H1 (cell line): ENCODE measurements around the gene SLN. TPM values are rescaled to one million over a fixed set of nuclear protein-coding genes. Genes with fewer than 3 reads are reported as not detected.

Experiments used
- CTCF ChIA-PET: fragments of 300-600 bp; sonication (Branson Sonifier 250); formaldehyde crosslinking; loops from one replicate; lab custom pipeline; 2021; ENCODE audit not compliant: partially characterized antibody; lab: Charles Lee
- POLR2A ChIA-PET: fragments of 300-600 bp; sonication (Branson Sonifier 250); formaldehyde crosslinking; loops from one replicate; lab custom pipeline; 2021; ENCODE audit warnings: inconsistent platforms; ENCODE audit not compliant: partially characterized antibody; lab: Charles Lee
- DNase-seq, 2 experiments: peaks; one replicate each; pipeline versions ENCODE4 v3.0.0 to v3.0.0-alpha.2; 2010 to 2022; ENCODE audit warnings: low spot score in 2 of 2, low read depth in 1 of 2, mixed read lengths in 1 of 2
- FAIRE-seq: peaks from 2 replicates; lab custom pipeline; 2011; peaks lifted over from hg19 to GRCh38; lab: Jason Lieb, UNC
- H2AFZ ChIP-seq: 2 replicates; pipeline ENCODE4 v1.8.1; 2012; ENCODE audit warnings: low read length, inconsistent platforms
- H2AK5ac ChIP-seq: 2 replicates; pipeline ENCODE4 v1.6.1; 2013; ENCODE audit warnings: low read depth, low read length
- H2BK120ac ChIP-seq: replicated peaks from 2 replicates; pipeline ENCODE3; 2013; ENCODE audit warnings: low read depth, low read length, inconsistent platforms
- H2BK12ac ChIP-seq: 2 replicates; pipeline ENCODE4 v1.6.1; 2013; ENCODE audit warnings: low read depth, low read length
- H2BK15ac ChIP-seq: 2 replicates; pipeline ENCODE4 v1.6.1; 2013; ENCODE audit warnings: low read length
- H2BK20ac ChIP-seq: 2 replicates; pipeline ENCODE4 v1.6.1; 2013; ENCODE audit warnings: low read length
- H2BK5ac ChIP-seq: 2 replicates; pipeline ENCODE4 v1.6.1; 2013; ENCODE audit warnings: low read depth, low read length
- H3K14ac ChIP-seq: 2 replicates; pipeline ENCODE4 v1.6.1; 2013; ENCODE audit warnings: inconsistent platforms; ENCODE audit not compliant: insufficient read length
- H3K18ac ChIP-seq: 2 replicates; pipeline ENCODE4 v1.6.1; 2013; ENCODE audit warnings: low read length; ENCODE audit errors: extremely low read depth
- H3K23ac ChIP-seq: 2 replicates; pipeline ENCODE4 v1.6.1; 2013; ENCODE audit warnings: inconsistent platforms; ENCODE audit not compliant: insufficient read length
- H3K23me2 ChIP-seq: 2 replicates; pipeline ENCODE4 v1.6.1; 2013; ENCODE audit warnings: low read depth, low read length
- H3K27ac ChIP-seq: 2 replicates; pipeline ENCODE4 v1.6.1; 2011; ENCODE audit warnings: low read depth, low read length, inconsistent platforms
- H3K27me3 ChIP-seq, 4 experiments: replicated peaks in 1 of 4; 1 replicate in 1 of 4; 2 replicates in 3 of 4; pipeline versions ENCODE4 v1.6.1 to v1.8.1; 2011 to 2013; ENCODE audit warnings: low read length in 3 of 4, mild to moderate bottlenecking in 3 of 4, inconsistent platforms in 2 of 4, mixed read lengths in 2 of 4, moderate library complexity in 1 of 4; ENCODE audit not compliant: control insufficient read depth in 3 of 4, insufficient read depth in 3 of 4; ENCODE audit errors: extremely low read depth in 1 of 4
- H3K36me3 ChIP-seq, 4 experiments: 2 replicates each; pipeline versions ENCODE4 v1.6.1 to v1.8.1; 2011 to 2013; ENCODE audit warnings: mild to moderate bottlenecking in 4 of 4, low read length in 3 of 4, moderate library complexity in 2 of 4, control low read depth in 1 of 4, inconsistent platforms in 1 of 4; ENCODE audit not compliant: insufficient read depth in 4 of 4, control insufficient read depth in 2 of 4
- H3K4ac ChIP-seq: replicated peaks from 2 replicates; pipeline ENCODE3; 2013; ENCODE audit warnings: low read length, low read depth, mixed read lengths, inconsistent platforms; ENCODE audit not compliant: insufficient read length
- H3K4me1 ChIP-seq, 4 experiments: replicated peaks in 1 of 4; 1 replicate in 1 of 4; 2 replicates in 3 of 4; pipeline versions ENCODE4 v1.6.1 to v1.8.1; 2011 to 2013; ENCODE audit warnings: low read length in 3 of 4, inconsistent platforms in 2 of 4, mixed read lengths in 1 of 4; ENCODE audit not compliant: insufficient read depth in 4 of 4, control insufficient read depth in 3 of 4
- H3K4me2 ChIP-seq, 2 experiments: 2 replicates each; pipeline versions ENCODE4 v1.6.1 to v1.8.1; 2011 to 2013; ENCODE audit warnings: low read depth in 2 of 2, low read length in 2 of 2, control low read depth in 1 of 2, inconsistent platforms in 1 of 2, mild to moderate bottlenecking in 1 of 2; ENCODE audit not compliant: insufficient read depth in 1 of 2
- H3K4me3 ChIP-seq, 4 experiments: fragments of 200-600, 300-600 bp in 1 of 4; sonication (generic), shearing (Covaris generic), sonication (Bioruptor Twin) in 1 of 4; 2 replicates each; pipeline versions ENCODE4 v1.5.1 to v1.8.1; 2011 to 2016; ENCODE audit warnings: low read length in 4 of 4, low read depth in 3 of 4, control low read depth in 2 of 4, inconsistent platforms in 2 of 4, mild to moderate bottlenecking in 2 of 4, mixed read lengths in 1 of 4, moderate library complexity in 1 of 4; ENCODE audit not compliant: insufficient read depth in 2 of 4; ENCODE audit errors: extremely low read depth in 1 of 4
- H3K56ac ChIP-seq: replicated peaks from 2 replicates; pipeline ENCODE3; 2013; ENCODE audit warnings: low read depth, mild to moderate bottlenecking, mixed read lengths, low read length, inconsistent platforms; ENCODE audit not compliant: insufficient read length
- H3K79me1 ChIP-seq: 2 replicates; pipeline ENCODE4 v1.6.1; 2013; ENCODE audit warnings: low read depth, low read length, control low read depth
- H3K79me2 ChIP-seq, 2 experiments: 2 replicates each; pipeline versions ENCODE4 v1.6.1 to v1.8.1; 2012 to 2013; ENCODE audit warnings: low read length in 2 of 2, mild to moderate bottlenecking in 2 of 2, inconsistent platforms in 1 of 2; ENCODE audit not compliant: insufficient read depth in 2 of 2, control insufficient read depth in 1 of 2
- H3K9ac ChIP-seq, 4 experiments: replicated peaks in 1 of 4; 1 replicate in 1 of 4; 2 replicates in 3 of 4; pipeline versions ENCODE4 v1.6.1 to v1.8.1; 2011 to 2013; ENCODE audit warnings: low read depth in 3 of 4, low read length in 3 of 4, control low read depth in 2 of 4, mild to moderate bottlenecking in 2 of 4, moderate library complexity in 2 of 4, inconsistent platforms in 1 of 4; ENCODE audit errors: extremely low read depth in 1 of 4
- H3K9me3 ChIP-seq, 2 experiments: 2 replicates each; pipeline versions ENCODE4 v1.6.1 to v1.8.1; 2012 to 2013; ENCODE audit warnings: mild to moderate bottlenecking in 2 of 2, moderate library complexity in 2 of 2, control low read depth in 1 of 2, inconsistent platforms in 1 of 2, low read depth in 1 of 2, low read length in 1 of 2, mixed read lengths in 1 of 2; ENCODE audit not compliant: insufficient read depth in 2 of 2
- H4K20me1 ChIP-seq, 2 experiments: replicated peaks in 1 of 2; 2 replicates each; pipeline versions ENCODE3 to v1.8.1; 2011 to 2013; ENCODE audit warnings: inconsistent platforms in 2 of 2, low read length in 2 of 2, mild to moderate bottlenecking in 1 of 2; ENCODE audit not compliant: insufficient read depth in 2 of 2, control insufficient read depth in 1 of 2
- H4K5ac ChIP-seq: 2 replicates; pipeline ENCODE4 v1.6.1; 2013; ENCODE audit warnings: low read length, low read depth, mixed read lengths, inconsistent platforms; ENCODE audit not compliant: insufficient read length
- H4K8ac ChIP-seq: 2 replicates; pipeline ENCODE4 v1.8.0; 2013; ENCODE audit warnings: mild to moderate bottlenecking, moderate library complexity, low read length, inconsistent platforms; ENCODE audit not compliant: insufficient read depth; ENCODE audit errors: extremely low read depth
- H4K91ac ChIP-seq: replicated peaks from 2 replicates; pipeline ENCODE3; 2013; ENCODE audit warnings: low read length, mixed read lengths, inconsistent platforms; ENCODE audit not compliant: insufficient read length
- ASH2L ChIP-seq: fragments of 200-600, 300-600 bp; sonication (generic); IDR thresholded peaks from one replicate; pipeline ENCODE4 v1.7.1; 2017; ENCODE audit warnings: low read length
- CEBPB ChIP-seq: IDR thresholded peaks from 2 replicates; pipeline ENCODE4 v1.6.1; 2012; ENCODE audit warnings: low read depth, low read length
- FOSL1 ChIP-seq: IDR thresholded peaks from 2 replicates; pipeline ENCODE4 v1.6.1; 2011; ENCODE audit warnings: mild to moderate bottlenecking, low read depth, low read length, moderate library complexity; ENCODE audit not compliant: insufficient read depth
- GTF2F1 ChIP-seq: IDR thresholded peaks from 2 replicates; pipeline ENCODE4 v1.6.1; 2012; ENCODE audit warnings: low read depth, low read length, improper control_type of control experiment, borderline replicate concordance
- HDAC2 ChIP-seq, 2 experiments: fragments of 300-600 bp in 1 of 2; sonication (generic) in 1 of 2; IDR thresholded peaks; 2 replicates each; pipeline ENCODE4 v1.6.1; 2011 to 2012; ENCODE audit warnings: low read depth in 2 of 2, low read length in 2 of 2, mild to moderate bottlenecking in 2 of 2, moderate library complexity in 2 of 2, borderline replicate concordance in 1 of 2, inconsistent platforms in 1 of 2
- KDM5A ChIP-seq: fragments of 200-600 bp; IDR thresholded peaks from 2 replicates; pipeline ENCODE4 v1.7.1; 2012; ENCODE audit warnings: mild to moderate bottlenecking, low read length, inconsistent platforms, mixed read lengths
- MAFK ChIP-seq: IDR thresholded peaks from 2 replicates; pipeline ENCODE4 v1.6.1; 2012; ENCODE audit warnings: low read depth, mild to moderate bottlenecking, improper control_type of control experiment, low read length
- POU5F1 ChIP-seq: IDR thresholded peaks from 2 replicates; pipeline ENCODE4 v1.6.1; 2011; ENCODE audit warnings: low read depth, mild to moderate bottlenecking, low read length, moderate library complexity
- RAD21 ChIP-seq, 2 experiments: IDR thresholded peaks in 1 of 2; conservative IDR thresholded peaks in 1 of 2; 2 replicates each; pipeline ENCODE4 v1.6.1; 2011; ENCODE audit warnings: low read depth in 2 of 2, low read length in 2 of 2, improper control_type of control experiment in 1 of 2, inconsistent platforms in 1 of 2, mild to moderate bottlenecking in 1 of 2, moderate library complexity in 1 of 2
- polyA plus RNA-seq, 7 experiments: library from polyadenylated mRNA; depleted of rRNA in 3 of 7; stranded (reverse) in 5 of 7; unstranded in 2 of 7; fragments of >200 nt in 5 of 7; fragments of 200-250 nt in 2 of 7; gene quantifications; 1 replicate in 5 of 7; 2 replicates in 1 of 7; 4 replicates in 1 of 7; pipeline versions ENCODE4 v1.2.1 to v1.2.3, GENCODE V29; 2011 to 2013; ENCODE audit warnings: missing spikeins in 2 of 7, mixed read lengths in 2 of 7
- total RNA-seq: library from RNA; stranded (reverse); fragmentation: NEBNext Ultra II Directional; extraction: Animal tissue kit (Norgen Biotek cat#: 25700); gene quantifications from 2 replicates; pipeline ENCODE4 v1.2.1, GENCODE V29; 2021

Gene SLN
- total and polyA plus RNA-seq, 2 of the 8 experiments (the other 6 are each of a cell fraction or from before 2014, with no cell fraction given), result not detected

GRCh38 chr11:107659310-107659709 is 52.5 kb downstream of the SLN start:
- Histone ChIP-seq H4K91ac (no peak overlapping the region), H3K36me3 (no peaks in the 10 kb centered on the region), H3K9ac (no peak overlapping the region), H2BK20ac (no peak overlapping the region), H3K9me3 (no peaks in the 10 kb centered on the region), H4K20me1 (no peaks in the 10 kb centered on the region), H3K4me1 (peaks cover 0 to 10% (median 4%) of the 10 kb centered on the region in 4 experiments; a peak in 3 of 7 replicates), H3K79me1 (no peaks in the 10 kb centered on the region), H3K23ac (no peak overlapping the region), H3K4me2 (no peak overlapping the region), H3K18ac (no peak overlapping the region), H3K79me2 (no peaks in the 10 kb centered on the region), H3K27me3 (no peaks in the 10 kb centered on the region), H3K23me2 (no peaks in the 10 kb centered on the region), H2BK5ac (no peak overlapping the region), H2BK120ac (no peak overlapping the region), H3K56ac (no peak overlapping the region), H2BK12ac (no peak overlapping the region), H4K8ac (no peak overlapping the region), H2BK15ac (no peak overlapping the region), H2AFZ (no peak overlapping the region), H3K27ac (no peak overlapping the region), H3K14ac (no peak overlapping the region), H3K4ac (no peak overlapping the region), H4K5ac (no peak overlapping the region), H2AK5ac (no peak overlapping the region), H3K4me3 (no peak overlapping the region)
- POLR2A ChIA-PET, result no interaction called here
- FAIRE-seq (no peak), DNase-seq (no peak)
- CTCF ChIA-PET, result interaction anchor here (0.7 to 1.6 kb wide), 6 partner anchors 8 to 96 kb away, joined by 3 to 6 read pairs (median 6); no protein-coding TSS in a partner anchor
- TF ChIP-seq ASH2L (no peak), RAD21 (IDR thresholded peaks at IDR 0.05 in 1 of 2, conservative IDR thresholded peaks at IDR 0.05 in 1 of 2; ENCODE audit: low read depth in 2 of 2, low read length in 2 of 2) (no peak), MAFK (no peak), KDM5A (no peak), POU5F1 (no peak), CEBPB (no peak), GTF2F1 (no peak), HDAC2 (IDR thresholded peaks at IDR 0.05; ENCODE audit: borderline replicate concordance in 1 of 2, low read depth in 2 of 2, low read length in 2 of 2) (no peak), FOSL1 (no peak)
